ENCODE data around the gene EXOC8. TPM values are rescaled to one million over a fixed set of nuclear protein-coding genes. Genes with fewer than 3 reads are reported as not detected.

The EXOC8 gene
- total and polyA plus RNA-seq, 2 of the 13 experiments (the other 11 are each of a cell fraction or from before 2014, with no cell fraction given), result 2.1 to 7.9 TPM

- TF ChIP-seq ZNF407 (CRISPR knock-in tag; IDR thresholded peaks at IDR 0.05; ENCODE audit: not compliant biosample characterization), result no peak
- TF ChIP-seq ZNF709 (CRISPR knock-in tag; IDR thresholded peaks at IDR 0.05), result no peak
- no peak for TF ChIP-seq SALL2 (CRISPR knock-in tag; IDR thresholded peaks at IDR 0.05)
- TF ChIP-seq ZBTB34 (CRISPR knock-in tag; IDR thresholded peaks at IDR 0.05), result no peak
- no peak for TF ChIP-seq MED1 (CRISPR knock-in tag; IDR thresholded peaks at IDR 0.05)
- TF ChIP-seq RXRB (CRISPR knock-in tag; IDR thresholded peaks at IDR 0.05; ENCODE audit: borderline replicate concordance), result no peak
- TF ChIP-seq SP4 (CRISPR knock-in tag; IDR thresholded peaks at IDR 0.05), result no peak; the same call in 1 of the 2 replicates
- TF ChIP-seq ZNF570 (CRISPR knock-in tag; IDR thresholded peaks at IDR 0.05; ENCODE audit: borderline replicate concordance), result no peak
- no peak for TF ChIP-seq SMAD3 (CRISPR knock-in tag; IDR thresholded peaks at IDR 0.05)
- TF ChIP-seq MBNL3 (CRISPR knock-in tag; conservative IDR thresholded peaks at IDR 0.05), result no peak
- no peak for TF ChIP-seq EED (CRISPR knock-in tag; IDR thresholded peaks at IDR 0.05)
- no peak for TF ChIP-seq TCF7L2 (IDR thresholded peaks at IDR 0.05; ENCODE audit: low read depth, low read length)
- TF ChIP-seq FOXK2 (IDR thresholded peaks at IDR 0.05), result no peak
- no peak for TF ChIP-seq TBP (CRISPR knock-in tag; IDR thresholded peaks at IDR 0.05)
- TF ChIP-seq CSRNP1 (CRISPR knock-in tag; IDR thresholded peaks at IDR 0.05), result no peak
- TF ChIP-seq ZNF549 (CRISPR knock-in tag; IDR thresholded peaks at IDR 0.05), result no peak
- no peak for TF ChIP-seq TBX3 (IDR thresholded peaks at IDR 0.05; ENCODE audit: borderline replicate concordance)
- TF ChIP-seq ZNF589 (CRISPR knock-in tag; conservative IDR thresholded peaks at IDR 0.05), result 0 out of 2 replicates have a peak, but pooled peaks have one; percentile 1
- no peak for TF ChIP-seq MYNN (CRISPR knock-in tag; IDR thresholded peaks at IDR 0.05; ENCODE audit: low read depth)
- no peak for TF ChIP-seq TOPORS (CRISPR knock-in tag; IDR thresholded peaks at IDR 0.05)
Observed at GRCh38 chr1:231338270-231339128, 847 bp upstream of the EXOC8 start, which contains the start of gene SPRTN (continued).

Measured in HepG2 (cell line).